GM13977 (cell line): ENCODE measurements around the gene CSHL1.
A peak's percentile ranks its signal among the peaks of the same experiment; 100 is the strongest.

Experiments used
- DNase-seq: peaks from one replicate; pipeline ENCODE4 v3.0.0; 2012; ENCODE audit warnings: low spot score
- in situ Hi-C: fragments of 300-500 bp; cut with MboI; formaldehyde crosslinking; loops from one replicate; pipeline ENCODE4 v1.12.0; 2022; ENCODE audit warnings: low sequenced_read_pairs, low pct_unique_long_range_greater_than_20kb, mixed read lengths, inconsistent platforms; ENCODE audit not compliant: unreplicated experiment
- TF ChIP-seq, protein P1 (sequence below): IDR thresholded peaks from 2 replicates; pipeline ENCODE4 v1.5.1; 2012; ENCODE audit warnings: mild to moderate bottlenecking, control low read depth; ENCODE audit not compliant: insufficient read depth; ENCODE audit errors: extremely low read depth, missing control alignments

Gene CSHL1

GRCh38 chr17:63911041-63911635, at the start of gene CSHL1:
CSHL1 (minus strand) TSS chr17:63911258; CDS start chr17:63911196, 62 bp downstream.
- in situ Hi-C loops, result loop anchor here (10.0 to 25.0 kb wide), 3 partner anchors 104 to 376 kb away; partner anchors contain the start of gene ERN1
- no peak for DNase-seq
- TF ChIP-seq, protein P1, sequence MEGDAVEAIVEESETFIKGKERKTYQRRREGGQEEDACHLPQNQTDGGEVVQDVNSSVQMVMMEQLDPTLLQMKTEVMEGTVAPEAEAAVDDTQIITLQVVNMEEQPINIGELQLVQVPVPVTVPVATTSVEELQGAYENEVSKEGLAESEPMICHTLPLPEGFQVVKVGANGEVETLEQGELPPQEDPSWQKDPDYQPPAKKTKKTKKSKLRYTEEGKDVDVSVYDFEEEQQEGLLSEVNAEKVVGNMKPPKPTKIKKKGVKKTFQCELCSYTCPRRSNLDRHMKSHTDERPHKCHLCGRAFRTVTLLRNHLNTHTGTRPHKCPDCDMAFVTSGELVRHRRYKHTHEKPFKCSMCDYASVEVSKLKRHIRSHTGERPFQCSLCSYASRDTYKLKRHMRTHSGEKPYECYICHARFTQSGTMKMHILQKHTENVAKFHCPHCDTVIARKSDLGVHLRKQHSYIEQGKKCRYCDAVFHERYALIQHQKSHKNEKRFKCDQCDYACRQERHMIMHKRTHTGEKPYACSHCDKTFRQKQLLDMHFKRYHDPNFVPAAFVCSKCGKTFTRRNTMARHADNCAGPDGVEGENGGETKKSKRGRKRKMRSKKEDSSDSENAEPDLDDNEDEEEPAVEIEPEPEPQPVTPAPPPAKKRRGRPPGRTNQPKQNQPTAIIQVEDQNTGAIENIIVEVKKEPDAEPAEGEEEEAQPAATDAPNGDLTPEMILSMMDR, result peak; percentile 19

DNA sequence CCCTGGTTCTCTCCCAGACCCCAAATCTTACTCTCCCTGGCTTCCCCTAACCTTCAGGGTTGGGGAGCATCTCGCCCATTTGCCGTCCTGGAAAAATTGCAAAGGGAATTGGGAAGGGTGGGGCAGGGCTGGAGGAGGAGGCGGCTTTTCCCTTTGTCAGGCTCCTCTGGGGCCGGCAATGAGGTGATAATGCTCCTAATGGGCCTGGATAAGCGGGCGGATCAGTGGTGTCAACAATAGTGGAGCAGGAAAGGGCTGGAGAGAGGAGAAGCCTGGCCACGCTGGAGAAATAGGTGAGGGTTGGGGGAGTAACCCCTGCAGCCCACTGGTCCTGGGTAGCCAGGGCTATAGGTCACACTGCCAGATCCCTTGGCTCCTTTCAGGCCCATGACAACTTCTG, 49.4 kb upstream of the CSHL1 start:
- DNase-seq, result no peak
- in situ Hi-C loops, result no loop called here
- TF ChIP-seq, protein P1, result no peak

- DNase-seq, result no peak
- TF ChIP-seq, protein P1, result no peak
- in situ Hi-C loops, result no loop called here
These were observed 48.9 kb upstream of the CSHL1 start for GRCh38 chr17:63960006-63960405.

DNA sequence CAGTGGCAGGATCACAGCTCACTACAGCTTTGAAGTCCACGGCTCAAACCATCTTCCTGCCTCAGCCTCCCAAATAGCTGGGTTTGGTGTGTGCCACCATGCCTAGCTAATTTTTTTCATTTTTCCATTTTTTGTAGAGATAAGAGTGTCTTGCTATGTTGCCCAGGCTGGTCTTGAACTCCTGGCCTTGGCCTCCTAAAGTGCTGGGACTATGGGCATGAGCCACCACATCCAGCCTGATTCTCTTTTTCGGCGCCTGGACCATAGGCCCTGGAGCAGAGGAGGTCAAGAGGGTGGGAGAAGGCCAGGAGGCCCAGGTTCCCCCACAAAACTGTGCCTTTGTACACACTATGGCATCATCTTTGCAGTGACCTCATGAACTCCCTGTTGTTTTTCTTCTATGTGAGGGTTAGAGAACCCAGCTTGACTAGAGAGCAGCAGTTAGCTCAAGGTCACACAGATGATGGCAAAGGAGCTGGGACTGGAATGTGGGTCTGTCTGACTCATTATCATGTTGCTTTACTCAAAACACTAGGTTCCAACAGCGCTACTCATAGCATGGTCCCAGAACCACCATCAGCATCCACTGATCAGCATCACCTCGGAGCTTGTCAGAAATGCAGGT, 45.4 kb upstream of the CSHL1 start:
- no peak for DNase-seq
- TF ChIP-seq, protein P1, result no peak

GRCh38 chr17:63955791-63956190, 44.7 kb upstream of the CSHL1 start:
- in situ Hi-C loops, result no loop called here
- TF ChIP-seq, protein P1, result no peak
- DNase-seq, result no peak

More for the DNA sequence above, 45.4 kb upstream of the CSHL1 start:
- in situ Hi-C loops, result no loop called here

DNA sequence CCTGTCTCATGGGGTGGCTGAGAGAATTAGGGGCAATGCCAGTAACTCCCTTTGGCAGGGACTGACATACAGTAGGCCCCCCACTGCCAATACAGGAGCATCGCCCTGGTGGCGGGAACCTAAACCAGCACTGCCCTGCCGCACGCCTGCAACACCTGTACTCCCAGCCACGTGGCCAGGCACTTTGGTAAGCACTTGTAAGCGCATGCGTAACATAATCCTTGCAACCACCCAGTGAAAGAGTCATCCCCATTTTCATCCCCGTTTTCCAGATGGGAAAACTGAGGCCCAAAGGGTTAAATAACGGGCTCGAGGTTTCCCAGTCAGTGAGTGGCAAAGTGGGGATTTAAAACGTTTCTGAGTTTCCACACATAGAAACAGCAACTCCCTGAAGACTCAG, 44.2 kb upstream of the CSHL1 start:
- TF ChIP-seq, protein P1, result no peak
- in situ Hi-C loops, result no loop called here
- no peak for DNase-seq
